Progenitor cell of endocrine pancreas (in vitro differentiated cells): ENCODE data around the gene ACTR3C. TPM values are rescaled to one million over a fixed set of nuclear protein-coding genes. Genes with fewer than 3 reads are reported as not detected.

ENCODE experiments used
- DNase-seq: peaks from one replicate; pipeline ENCODE4 v3.0.0; 2021; ENCODE audit warnings: low spot score; ENCODE audit not compliant: unreplicated experiment
- H3K27ac Mint-ChIP-seq: 2 replicates; pipeline ENCODE4 v1.8.0; 2021; ENCODE audit warnings: mild to moderate bottlenecking, moderate library complexity, mixed read lengths
- H3K27me3 Mint-ChIP-seq: 2 replicates; pipeline ENCODE4 v1.8.0; 2021; ENCODE audit warnings: mixed read lengths
- H3K36me3 Mint-ChIP-seq: 2 replicates; pipeline ENCODE4 v1.8.0; 2022; ENCODE audit warnings: mixed read lengths; ENCODE audit not compliant: insufficient read depth
- H3K4me1 Mint-ChIP-seq: 2 replicates; pipeline ENCODE4 v1.8.0; 2021; ENCODE audit warnings: low read depth, mixed read lengths
- H3K4me3 Mint-ChIP-seq: 2 replicates; pipeline ENCODE4 v1.8.0; 2021; ENCODE audit warnings: low read depth, mild to moderate bottlenecking, moderate library complexity, mixed read lengths
- H3K9me3 Mint-ChIP-seq: 2 replicates; pipeline ENCODE4 v1.8.0; 2021; ENCODE audit warnings: low read depth, mixed read lengths
- CTCF ChIP-seq: fragments of 200-600 bp; sonication (generic); IDR thresholded peaks from one replicate; pipeline ENCODE4 v1.5.0; 2021; ENCODE audit warnings: antibody characterized with exemption, mild to moderate bottlenecking; ENCODE audit not compliant: unreplicated experiment
- total RNA-seq: library from RNA; stranded (reverse); gene quantifications from 2 replicates; pipeline ENCODE4 v1.2.1, GENCODE V29; 2021

ACTR3C gene
- total RNA-seq, 1 donor from 2014 or later: 3.3 TPM

GRCh38 chr7:150370612-150371071, 47.3 kb upstream of the ACTR3C start:
- DNase-seq: no peak
- H3K4me1 Mint-ChIP-seq: peaks cover 23% of the 10 kb centered on the region
- peak overlapping the region; percentile 100 for H3K27ac Mint-ChIP-seq
- no peaks in the 10 kb centered on the region for H3K9me3 Mint-ChIP-seq
- peak overlapping the region; percentile 98 for H3K4me3 Mint-ChIP-seq
- no peak for TF ChIP-seq CTCF
- H3K27me3 Mint-ChIP-seq: no peaks in the 10 kb centered on the region
- H3K36me3 Mint-ChIP-seq: peaks cover 14% of the 10 kb centered on the region

- no peaks in the 10 kb centered on the region for H3K9me3 Mint-ChIP-seq
- peaks cover 23% of the 10 kb centered on the region for H3K4me1 Mint-ChIP-seq
- peak overlapping the region; percentile 98 for H3K4me3 Mint-ChIP-seq
- DNase-seq: no peak
- no peak for TF ChIP-seq CTCF
- no peaks in the 10 kb centered on the region for H3K27me3 Mint-ChIP-seq
- peaks cover 14% of the 10 kb centered on the region for H3K36me3 Mint-ChIP-seq
- H3K27ac Mint-ChIP-seq: peak overlapping the region; percentile 100
Observed at GRCh38 chr7:150369748-150370501, 46.6 kb upstream of the ACTR3C start.

- DNase-seq: peak; percentile 65
- Mint-ChIP-seq H3K9me3 (no peaks in the 10 kb centered on the region), H3K27me3 (no peaks in the 10 kb centered on the region), H3K36me3 (peaks cover 8% of the 10 kb centered on the region), H3K27ac (peak overlapping the region; percentile 100), H3K4me1 (peaks cover 23% of the 10 kb centered on the region), H3K4me3 (peak overlapping the region; percentile 98)
- TF ChIP-seq CTCF: no peak
Observed at GRCh38 chr7:150368884-150369747, 45.8 kb upstream of the ACTR3C start.

GRCh38 chr7:150368096-150368883, 44.9 kb upstream of the ACTR3C start, which contains the start of gene REPIN1:
REPIN1 (plus strand) TSS chr7:150368822; CDS start chr7:150369712, 890 bp downstream.
- H3K9me3 Mint-ChIP-seq: no peaks in the 10 kb centered on the region
- TF ChIP-seq CTCF: no peak
- no peaks in the 10 kb centered on the region for H3K27me3 Mint-ChIP-seq
- DNase-seq: peak; percentile 93
- peak within 1 kb of the TSS; percentile 100 for H3K27ac Mint-ChIP-seq
- H3K4me1 Mint-ChIP-seq: peaks cover 23% of the 10 kb centered on the region
- peak within 1 kb of the TSS; percentile 98 for H3K4me3 Mint-ChIP-seq
- peaks cover 5% of the 10 kb centered on the region for H3K36me3 Mint-ChIP-seq
